Esophagus (tissue), 2 donors: ENCODE data around the gene TMEM63A. TPM values are rescaled to one million over a fixed set of nuclear protein-coding genes. Genes with fewer than 3 reads are reported as not detected.
A peak's percentile ranks its signal among the peaks of the same experiment; 100 is the strongest.

Experiments used
- H3K27ac ChIP-seq, 2 donors: one replicate each; pipeline ENCODE4 v1.5.1; 2013; ENCODE audit warnings: low read depth in 2 of 2, mild to moderate bottlenecking in 2 of 2, inconsistent platforms in 1 of 2, low read length in 1 of 2, moderate library complexity in 1 of 2
- H3K27me3 ChIP-seq, 2 donors: one replicate each; pipeline ENCODE4 v1.6.1; 2013; ENCODE audit warnings: low read length in 2 of 2, control low read depth in 1 of 2, mild to moderate bottlenecking in 1 of 2; ENCODE audit not compliant: insufficient read depth in 2 of 2, control insufficient read depth in 1 of 2
- H3K36me3 ChIP-seq, 2 donors: one replicate each; pipeline ENCODE4 v1.6.1; 2013; ENCODE audit warnings: low read length in 1 of 2; ENCODE audit not compliant: control insufficient read depth in 2 of 2, insufficient read depth in 2 of 2
- H3K4me1 ChIP-seq, 2 donors: one replicate each; pipeline ENCODE4 v1.6.1; 2013; ENCODE audit warnings: low read length in 1 of 2; ENCODE audit not compliant: control insufficient read depth in 2 of 2, insufficient read depth in 2 of 2
- H3K4me3 ChIP-seq, 2 donors: one replicate each; pipeline ENCODE4 v1.5.1; 2013; ENCODE audit warnings: low read length in 2 of 2, mild to moderate bottlenecking in 2 of 2, low read depth in 1 of 2, moderate library complexity in 1 of 2
- H3K9me3 ChIP-seq, 2 donors: one replicate each; pipeline ENCODE4 v1.6.1; 2013; ENCODE audit warnings: mild to moderate bottlenecking in 2 of 2, low read depth in 1 of 2, low read length in 1 of 2, moderate library complexity in 1 of 2; ENCODE audit not compliant: control insufficient read depth in 2 of 2, insufficient read depth in 1 of 2
- WGBS, 2 donors: extraction: QIAGEN DNeasy Blood & Tissue Kit; methylation state at CpG; one replicate each; pipeline ENCODE4 v1.1.7; 2013; 5-methylcytosine and 5-hydroxymethylcytosine counted together
- polyA plus RNA-seq, 2 donors: library from polyadenylated mRNA; stranded (reverse); fragments of 200-250 nt; gene quantifications; one replicate each; pipeline ENCODE4 v1.2.3, GENCODE V29; 2013
- donor health status: healthy with polysubstance abuse.
- donor health status: Bipolar disorder and iron deficiency.

The TMEM63A gene
- polyA plus RNA-seq, 2 donors, result 11.2 to 34.9 TPM

GRCh38 chr1:225825607-225826007 lies 56.6 kb downstream of the TMEM63A start:
- H3K27me3 ChIP-seq, result no peaks in the 10 kb centered on the region
- no peak overlapping the region for H3K4me3 ChIP-seq
- H3K36me3 ChIP-seq, result peaks cover 0 to 12% of the 10 kb centered on the region in 2 donors
- no peak overlapping the region for H3K27ac ChIP-seq
- WGBS, 2 donors, result 51 to 67% methylated on average over 7 of the region's 7 CpGs
- H3K9me3 ChIP-seq, result no peaks in the 10 kb centered on the region
- peaks cover 8 to 9% of the 10 kb centered on the region in 2 donors for H3K4me1 ChIP-seq

- WGBS, 2 donors, result 64 to 83% methylated on average over 6 of the region's 6 CpGs
- no peaks in the 10 kb centered on the region for H3K9me3 ChIP-seq
- H3K4me1 ChIP-seq, result peaks cover 8 to 9% of the 10 kb centered on the region in 2 donors
- H3K27ac ChIP-seq, result peak overlapping the region in 1 of 2 donors; percentile 15
- H3K36me3 ChIP-seq, result peaks cover 0 to 12% of the 10 kb centered on the region in 2 donors
- no peaks in the 10 kb centered on the region for H3K27me3 ChIP-seq
- H3K4me3 ChIP-seq, result no peak overlapping the region
Measured at GRCh38 chr1:225825078-225825477, 57.1 kb downstream of the TMEM63A start.

GRCh38 chr1:225824533-225824941 lies 57.6 kb downstream of the TMEM63A start:
- no peaks in the 10 kb centered on the region for H3K27me3 ChIP-seq
- H3K9me3 ChIP-seq, result no peaks in the 10 kb centered on the region
- WGBS, 2 donors, result 76 to 93% methylated on average over 12 of the region's 12 CpGs
- peaks cover 0 to 11% of the 10 kb centered on the region in 2 donors for H3K36me3 ChIP-seq
- no peak overlapping the region for H3K4me3 ChIP-seq
- H3K27ac ChIP-seq, result no peak overlapping the region
- peaks cover 8 to 9% of the 10 kb centered on the region in 2 donors for H3K4me1 ChIP-seq

- Histone ChIP-seq H3K27me3 (no peaks in the 10 kb centered on the region), H3K4me3 (no peak overlapping the region), H3K4me1 (peaks cover 8 to 9% of the 10 kb centered on the region in 2 donors), H3K9me3 (no peaks in the 10 kb centered on the region), H3K27ac (no peak overlapping the region), H3K36me3 (peaks cover 0 to 4% of the 10 kb centered on the region in 2 donors)
- 79 to 80% methylated on average over 12 of the region's 12 CpGs for WGBS, 2 donors
Measured at GRCh38 chr1:225823811-225824261, 58.3 kb downstream of the TMEM63A start.

GRCh38 chr1:225822655-225823403 lies 59.4 kb downstream of the TMEM63A start:
- Histone ChIP-seq H3K27me3 (no peaks in the 10 kb centered on the region), H3K4me1 (peaks cover 9 to 14% of the 10 kb centered on the region in 2 donors), H3K9me3 (no peaks in the 10 kb centered on the region), H3K4me3 (no peak overlapping the region), H3K27ac (no peak overlapping the region), H3K36me3 (peaks cover 0 to 1% of the 10 kb centered on the region in 2 donors)
- 81% methylated on average over 12 of the region's 12 CpGs for WGBS, 2 donors

GRCh38 chr1:225820522-225821120 lies 61.6 kb downstream of the TMEM63A start:
- no peaks in the 10 kb centered on the region for H3K9me3 ChIP-seq
- WGBS, 2 donors, result 67 to 72% methylated on average over 5 of the region's 5 CpGs
- H3K4me3 ChIP-seq, result no peak overlapping the region
- no peaks in the 10 kb centered on the region for H3K27me3 ChIP-seq
- H3K4me1 ChIP-seq, result peaks cover 13 to 24% of the 10 kb centered on the region in 2 donors
- H3K36me3 ChIP-seq, result no peaks in the 10 kb centered on the region
- peak overlapping the region in 1 of 2 donors; percentile 51 for H3K27ac ChIP-seq

- Histone ChIP-seq H3K9me3 (no peaks in the 10 kb centered on the region), H3K36me3 (no peaks in the 10 kb centered on the region), H3K27ac (peak overlapping the region; percentile 5 to 45), H3K4me3 (no peak overlapping the region), H3K4me1 (peaks cover 11 to 26% of the 10 kb centered on the region in 2 donors), H3K27me3 (no peaks in the 10 kb centered on the region)
- WGBS, 2 donors, result 77 to 82% methylated on average over 12 of the region's 12 CpGs
Measured at GRCh38 chr1:225819346-225820192, 62.6 kb downstream of the TMEM63A start.

GRCh38 chr1:225818229-225818628 lies 64.0 kb downstream of the TMEM63A start:
- no peaks in the 10 kb centered on the region for H3K27me3 ChIP-seq
- no peak overlapping the region for H3K4me3 ChIP-seq
- peaks cover 7 to 34% of the 10 kb centered on the region in 2 donors for H3K4me1 ChIP-seq
- H3K36me3 ChIP-seq, result no peaks in the 10 kb centered on the region
- no peaks in the 10 kb centered on the region for H3K9me3 ChIP-seq
- 83 to 92% methylated on average over 7 of the region's 7 CpGs for WGBS, 2 donors
- peak overlapping the region; percentile 71 to 95 for H3K27ac ChIP-seq

GRCh38 chr1:225817611-225818061 lies 64.5 kb downstream of the TMEM63A start:
- no peaks in the 10 kb centered on the region for H3K9me3 ChIP-seq
- H3K27me3 ChIP-seq, result no peaks in the 10 kb centered on the region
- peaks cover 7 to 38% of the 10 kb centered on the region in 2 donors for H3K4me1 ChIP-seq
- H3K27ac ChIP-seq, result peak overlapping the region; percentile 92 to 95
- WGBS, 2 donors, result 23 to 35% methylated on average over 8 of the region's 8 CpGs
- no peak overlapping the region for H3K4me3 ChIP-seq
- no peaks in the 10 kb centered on the region for H3K36me3 ChIP-seq
